ENCODE data around the gene SLC44A3. TPM values are rescaled to one million over a fixed set of nuclear protein-coding genes. Genes with fewer than 3 reads are reported as not detected.

The SLC44A3 gene
- total and polyA plus RNA-seq, 2 of the 4 experiments (the other 2 are of a cell fraction) = 0.31 to 0.54 TPM

- H4K20me1 ChIP-seq (ENCODE audit: insufficient read depth, low read length) = no peaks in the 10 kb centered on the region
- no peaks in the 10 kb centered on the region for H3K36me3 ChIP-seq (ENCODE audit: control insufficient read depth, insufficient read depth, low read length)
- H2AK5ac ChIP-seq (ENCODE audit: low read depth, low read length) = peak overlapping the region; percentile 95
- peak overlapping the region; percentile 13 to 88 for H4K8ac ChIP-seq (ENCODE audit: low read depth in 2 of 2, low read length in 2 of 2)
- no CpG with 5 or more reads among the region's 2 CpGs for WGBS, 2 experiments (ENCODE audit: extremely low coverage in 2 of 2, insufficient read length in 1 of 2)
- peak; percentile 64 for DNase-seq
- H3K18ac ChIP-seq (ENCODE audit: low read depth, low read length) = peak overlapping the region; percentile 92
- H3K9ac ChIP-seq (ENCODE audit: low read depth, low read length) = peak overlapping the region; percentile 41; the same call in 1 of the 2 replicates
- peak overlapping the region; percentile 97 for H3K27ac ChIP-seq (ENCODE audit: insufficient read depth, low read length)
- H3K4me2 ChIP-seq (ENCODE audit: low read depth, low read length) = peak overlapping the region; percentile 85
- peak overlapping the region; percentile 78 for H3K56ac ChIP-seq (ENCODE audit: extremely low read depth, insufficient read depth, low read length)
- H3K27me3 ChIP-seq (ENCODE audit: control insufficient read depth, insufficient read depth, low read length) = no peaks in the 10 kb centered on the region
- H2AK9ac ChIP-seq (replicated peaks; ENCODE audit: low read depth, low read length, poor library complexity) = peak overlapping the region; percentile 83
- intact Hi-C loops (cut with micrococcal nuclease) = no loop called here
- ChIA-PET CTCF (interaction anchor here (0.6 to 4.6 kb wide), 4 partner anchors 9 to 180 kb away, joined by 3 to 26 read pairs (median 6); no protein-coding TSS in a partner anchor), POLR2A (ENCODE audit: unreplicated experiment) (interaction anchor here (1.2 kb wide), 1 partner anchor 59 kb away, joined by 3 read pairs; no protein-coding TSS in a partner anchor)
- peak overlapping the region; percentile 78 for H3K23ac ChIP-seq (ENCODE audit: low read depth, low read length)
- no peaks in the 10 kb centered on the region for H3K9me3 ChIP-seq (ENCODE audit: control insufficient read depth, insufficient read depth, low read length)
- peak overlapping the region; percentile 78 for H4K5ac ChIP-seq (ENCODE audit: low read depth, low read length)
- peak overlapping the region; percentile 94 for H2BK20ac ChIP-seq (ENCODE audit: low read depth, low read length)
- peak; percentile 5 for ATAC-seq (ENCODE audit: low read depth)
- peak overlapping the region; percentile 96 for H3K4ac ChIP-seq (ENCODE audit: low read depth, low read length)
- peaks cover 25% of the 10 kb centered on the region for H3K9me1 ChIP-seq (ENCODE audit: insufficient read depth, low read length)
- peak overlapping the region; percentile 94 for H2BK120ac ChIP-seq (ENCODE audit: low read depth, low read length)
- peak overlapping the region; percentile 81 for H3K14ac ChIP-seq (replicated peaks; ENCODE audit: low read depth, low read length)
- H3K79me1 ChIP-seq (ENCODE audit: low read depth in 1 of 2, low read length in 2 of 2) = peaks cover 0 to 25% of the 10 kb centered on the region in 2 experiments; a peak in 2 of 4 replicates
- H2BK5ac ChIP-seq (ENCODE audit: low read depth, low read length, poor library complexity, severe bottlenecking) = peak overlapping the region; percentile 91
- dilution Hi-C loops (cut with HindIII; ENCODE audit: low sequenced_read_pairs, unreplicated experiment) = no loop called here
- peak overlapping the region; percentile 99 for H2BK15ac ChIP-seq (ENCODE audit: low read depth, low read length)
- no peak overlapping the region for H3K4me3 ChIP-seq (ENCODE audit: insufficient read depth, low read depth, low read length)
- in situ Hi-C loops (cut with MboI; ENCODE audit: low sequenced_read_pairs) = no loop called here
- no TSS peak for BruUV-seq (replicated peaks)
- peak overlapping the region; percentile 67 for H2AFZ ChIP-seq (replicated peaks; ENCODE audit: low read length, poor library complexity)
- peak overlapping the region; percentile 90 for H4K91ac ChIP-seq (ENCODE audit: insufficient read depth, low read depth, low read length)
- H3K4me1 ChIP-seq (ENCODE audit: control insufficient read depth, insufficient read depth, low read length) = peaks cover 32% of the 10 kb centered on the region
- TF ChIP-seq CEBPB (IDR thresholded peaks at IDR 0.05; ENCODE audit: low read depth, low read length) (peak; percentile 42; the same call in 1 of the 2 replicates), RFX5 (IDR thresholded peaks at IDR 0.05; ENCODE audit: low read depth, low read length) (no peak)
Measured at GRCh38 chr1:94863297-94863911, 43.2 kb downstream of the SLC44A3 start.

All from IMR-90 (cell line).